HG03457 (cell line): Measurements from ENCODE around the gene C3orf20.
A peak's percentile ranks its signal among the peaks of the same experiment; 100 is the strongest.
"Not testable (repeated sequence)": the region's sequence is repeated elsewhere in the genome, so short reads cannot be mapped to it uniquely, and the experiment has no call there.

Experiments used
- ATAC-seq: cut with Tn5 transposase; IDR thresholded peaks from one replicate; pipeline ENCODE4 v1.9.1; 2021; ENCODE audit warnings: moderate number of reproducible peaks; ENCODE audit not compliant: unreplicated experiment

Gene C3orf20

GRCh38 chr3:14649466-14649865 is 25.5 kb upstream of the C3orf20 start:
- ATAC-seq = no peak

- ATAC-seq = no peak
Measured at GRCh38 chr3:14650193-14650592, 24.7 kb upstream of the C3orf20 start.

- ATAC-seq = peak; percentile 95
Measured at GRCh38 chr3:14651440-14652251, 23.3 kb upstream of the C3orf20 start, which contains the start of gene CCDC174. Gene CCDC174, plus strand, starts transcription at chr3:14651762. Its CDS starts 75 bp downstream, at chr3:14651837.

GRCh38 chr3:14652360-14652907 is 22.5 kb upstream of the C3orf20 start:
- not testable (repeated sequence) for ATAC-seq

GRCh38 chr3:14657579-14657978 is 17.4 kb upstream of the C3orf20 start:
- ATAC-seq = no peak

GRCh38 chr3:14658978-14659377 is 16.0 kb upstream of the C3orf20 start:
- ATAC-seq = no peak

GRCh38 chr3:14660942-14661341 is 14.0 kb upstream of the C3orf20 start:
- no peak for ATAC-seq

GRCh38 chr3:14663396-14664135 is 11.4 kb upstream of the C3orf20 start:
- ATAC-seq = no peak

- ATAC-seq = no peak
Measured at GRCh38 chr3:14664170-14664569, 10.8 kb upstream of the C3orf20 start.

- ATAC-seq = no peak
Measured at GRCh38 chr3:14672588-14672987, 2.4 kb upstream of the C3orf20 start.

GRCh38 chr3:14676881-14677280 is 1.9 kb downstream of the C3orf20 start:
- ATAC-seq = no peak

GRCh38 chr3:14678015-14678503 is 3.1 kb downstream of the C3orf20 start:
- no peak for ATAC-seq

- no peak for ATAC-seq
Measured at GRCh38 chr3:14680115-14680514, 5.2 kb downstream of the C3orf20 start.

GRCh38 chr3:14680716-14681115 is 5.8 kb downstream of the C3orf20 start:
- ATAC-seq = no peak

- ATAC-seq = no peak
Measured at GRCh38 chr3:14684447-14684846, 9.5 kb downstream of the C3orf20 start.

GRCh38 chr3:14685179-14685578 is 10.2 kb downstream of the C3orf20 start:
- no peak for ATAC-seq

GRCh38 chr3:14687360-14687759 is 12.4 kb downstream of the C3orf20 start:
- no peak for ATAC-seq

- ATAC-seq = no peak
Measured at GRCh38 chr3:14688525-14688924, 13.6 kb downstream of the C3orf20 start.

GRCh38 chr3:14689247-14689980 is 14.5 kb downstream of the C3orf20 start:
- no peak for ATAC-seq

GRCh38 chr3:14691239-14691638 is 16.3 kb downstream of the C3orf20 start:
- peak; percentile 51 for ATAC-seq

- ATAC-seq = no peak
Measured at GRCh38 chr3:14691719-14692118, 16.8 kb downstream of the C3orf20 start.
